ENCODE measurements around the gene TUFM. TPM values are rescaled to one million over a fixed set of nuclear protein-coding genes. Genes with fewer than 3 reads are reported as not detected.
"Not testable (repeated sequence)": the region's sequence is repeated elsewhere in the genome, so short reads cannot be mapped to it uniquely, and the experiment has no call there.

TUFM gene
- total RNA-seq, 4 donors from 2014 or later: 63.1 to 106 (median 82.8) TPM

GRCh38 chr16:28869201-28869600 is 23.1 kb upstream of the TUFM start:
- no peaks in the 10 kb centered on the region for H3K9me3 ChIP-seq
- 91% methylated on average over 6 of the region's 11 CpGs for WGBS
- peaks cover 55 to 87% (median 82%) of the 10 kb centered on the region in 4 donors for H3K36me3 ChIP-seq
- peaks cover 12 to 29% (median 23%) of the 10 kb centered on the region in 4 donors for H3K4me1 ChIP-seq
- no peaks in the 10 kb centered on the region for H3K27me3 ChIP-seq
- TF ChIP-seq EP300 (IDR thresholded peaks at IDR 0.05): no peak
- TF ChIP-seq POLR2A (IDR thresholded peaks at IDR 0.05; ENCODE audit: low read depth): no peak
- TF ChIP-seq POLR2AphosphoS5 (IDR thresholded peaks at IDR 0.05): no peak
- no peak for TF ChIP-seq CTCF (IDR thresholded peaks at IDR 0.05)
- no peak overlapping the region for H3K4me3 ChIP-seq
- intact Hi-C loops (cut with DNase I): no loop called here
- no peak overlapping the region for H3K27ac ChIP-seq (replicated peaks in 1 of 4)
- DNase-seq (ENCODE audit: extremely low spot score): no peak

GRCh38 chr16:28867646-28868045 is 21.5 kb upstream of the TUFM start:
- Histone ChIP-seq H3K4me1 (peaks cover 14 to 36% (median 29%) of the 10 kb centered on the region in 4 donors), H3K36me3 (peaks cover 55 to 71% (median 67%) of the 10 kb centered on the region in 4 donors)
- H3K27ac ChIP-seq (replicated peaks in 1 of 4); DNase-seq (ENCODE audit: extremely low spot score); H3K27me3 ChIP-seq; H3K4me3 ChIP-seq; H3K9me3 ChIP-seq; intact Hi-C loops (cut with DNase I): not testable (repeated sequence)
- WGBS: 92% methylated on average over 9 of the region's 9 CpGs

GRCh38 chr16:28867241-28867640 is 21.1 kb upstream of the TUFM start:
- intact Hi-C loops (cut with DNase I): no loop called here
- 91% methylated on average over 13 of the region's 13 CpGs for WGBS
- DNase-seq (ENCODE audit: extremely low spot score): no peak
- H3K27ac ChIP-seq (replicated peaks in 1 of 4): no peak overlapping the region
- peaks cover 16 to 40% (median 33%) of the 10 kb centered on the region in 4 donors for H3K4me1 ChIP-seq
- no peak overlapping the region for H3K4me3 ChIP-seq
- TF ChIP-seq CTCF (IDR thresholded peaks at IDR 0.05): no peak
- no peak for TF ChIP-seq POLR2AphosphoS5 (IDR thresholded peaks at IDR 0.05)
- no peak for TF ChIP-seq EP300 (IDR thresholded peaks at IDR 0.05)
- no peak for TF ChIP-seq POLR2A (IDR thresholded peaks at IDR 0.05; ENCODE audit: low read depth)
- H3K27me3 ChIP-seq: no peaks in the 10 kb centered on the region
- H3K36me3 ChIP-seq: peaks cover 52 to 67% (median 63%) of the 10 kb centered on the region in 4 donors
- no peaks in the 10 kb centered on the region for H3K9me3 ChIP-seq

GRCh38 chr16:28866454-28866804 is 20.3 kb upstream of the TUFM start:
- no peak overlapping the region for H3K27ac ChIP-seq (replicated peaks in 1 of 4)
- WGBS: 78% methylated on average over 17 of the region's 17 CpGs
- no peak overlapping the region for H3K4me3 ChIP-seq
- H3K36me3 ChIP-seq: peaks cover 50 to 59% (median 54%) of the 10 kb centered on the region in 4 donors
- no peaks in the 10 kb centered on the region for H3K27me3 ChIP-seq
- no peaks in the 10 kb centered on the region for H3K9me3 ChIP-seq
- no peak for DNase-seq (ENCODE audit: extremely low spot score)
- intact Hi-C loops (cut with DNase I): no loop called here
- TF ChIP-seq CTCF (IDR thresholded peaks at IDR 0.05) (no peak), POLR2AphosphoS5 (IDR thresholded peaks at IDR 0.05) (no peak), EP300 (IDR thresholded peaks at IDR 0.05) (no peak), POLR2A (IDR thresholded peaks at IDR 0.05; ENCODE audit: low read depth) (no peak)
- H3K4me1 ChIP-seq: peaks cover 16 to 43% (median 35%) of the 10 kb centered on the region in 4 donors

GRCh38 chr16:28865722-28866453 is 19.7 kb upstream of the TUFM start:
- peaks cover 44 to 54% (median 49%) of the 10 kb centered on the region in 4 donors for H3K36me3 ChIP-seq
- no peak for DNase-seq (ENCODE audit: extremely low spot score)
- intact Hi-C loops (cut with DNase I): no loop called here

More at GRCh38 chr16:28865722-28866453, 19.7 kb upstream of the TUFM start:
- no peaks in the 10 kb centered on the region for H3K9me3 ChIP-seq
- H3K27me3 ChIP-seq: no peaks in the 10 kb centered on the region
- no peak overlapping the region for H3K4me3 ChIP-seq
- no peak overlapping the region for H3K27ac ChIP-seq (replicated peaks in 1 of 4)
- TF ChIP-seq EP300 (IDR thresholded peaks at IDR 0.05): no peak
- TF ChIP-seq CTCF (IDR thresholded peaks at IDR 0.05): no peak
- no peak for TF ChIP-seq POLR2AphosphoS5 (IDR thresholded peaks at IDR 0.05)
- no peak for TF ChIP-seq POLR2A (IDR thresholded peaks at IDR 0.05; ENCODE audit: low read depth)
- 75% methylated on average over 22 of the region's 32 CpGs for WGBS
- peaks cover 16 to 43% (median 35%) of the 10 kb centered on the region in 4 donors for H3K4me1 ChIP-seq

Data from esophagus muscularis mucosa (tissue), 4 donors.